ENCODE data around the gene SLC6A19.
A peak's percentile ranks its signal among the peaks of the same experiment; 100 is the strongest.

SLC6A19 gene

GRCh38 chr5:1244976-1245375 lies 43.6 kb downstream of the SLC6A19 start:
- TF ChIP-seq CTCF (IDR thresholded peaks at IDR 0.05; ENCODE audit: extremely low read depth, insufficient read depth, missing control alignments) = no peak
- no peak for DNase-seq (ENCODE audit: low spot score)
- in situ Hi-C loops (cut with MboI; ENCODE audit: low pct_unique_long_range_greater_than_20kb, low sequenced_read_pairs, unreplicated experiment) = no loop called here

- no peak for TF ChIP-seq CTCF (IDR thresholded peaks at IDR 0.05; ENCODE audit: extremely low read depth, insufficient read depth, missing control alignments)
- in situ Hi-C loops (cut with MboI; ENCODE audit: low pct_unique_long_range_greater_than_20kb, low sequenced_read_pairs, unreplicated experiment) = no loop called here
- DNase-seq (ENCODE audit: low spot score) = no peak
These were observed 44.6 kb downstream of the SLC6A19 start for GRCh38 chr5:1245905-1246576.

- in situ Hi-C loops (cut with MboI; ENCODE audit: low pct_unique_long_range_greater_than_20kb, low sequenced_read_pairs, unreplicated experiment) = no loop called here
- no peak for TF ChIP-seq CTCF (IDR thresholded peaks at IDR 0.05; ENCODE audit: extremely low read depth, insufficient read depth, missing control alignments)
- DNase-seq (ENCODE audit: low spot score) = peak; percentile 74
These were observed 45.5 kb downstream of the SLC6A19 start for GRCh38 chr5:1246711-1247431.

GRCh38 chr5:1247811-1248210 lies 46.4 kb downstream of the SLC6A19 start:
- no peak for DNase-seq (ENCODE audit: low spot score)
- TF ChIP-seq CTCF (IDR thresholded peaks at IDR 0.05; ENCODE audit: extremely low read depth, insufficient read depth, missing control alignments) = no peak
- in situ Hi-C loops (cut with MboI; ENCODE audit: low pct_unique_long_range_greater_than_20kb, low sequenced_read_pairs, unreplicated experiment) = no loop called here

GRCh38 chr5:1249366-1250280 lies 48.2 kb downstream of the SLC6A19 start:
- in situ Hi-C loops (cut with MboI; ENCODE audit: low pct_unique_long_range_greater_than_20kb, low sequenced_read_pairs, unreplicated experiment) = no loop called here
- no peak for TF ChIP-seq CTCF (IDR thresholded peaks at IDR 0.05; ENCODE audit: extremely low read depth, insufficient read depth, missing control alignments)
- DNase-seq (ENCODE audit: low spot score) = no peak

Measured in GM13977 (cell line).